HG03439 (cell line): ENCODE results near the gene BEST2.
"Not testable (repeated sequence)": the region's sequence is repeated elsewhere in the genome, so short reads cannot be mapped to it uniquely, and the experiment has no call there.

Experiments used
- ATAC-seq: cut with Tn5 transposase; IDR thresholded peaks from one replicate; pipeline ENCODE4 v1.9.1; 2021; ENCODE audit warnings: mild to moderate bottlenecking, moderate library complexity; ENCODE audit not compliant: unreplicated experiment

Gene BEST2

GRCh38 chr19:12797607-12798006 lies 46.0 kb downstream of the BEST2 start:
- ATAC-seq, result not testable (repeated sequence)

GRCh38 chr19:12799742-12800465 lies 48.3 kb downstream of the BEST2 start:
- no peak for ATAC-seq

- ATAC-seq, result no peak
Observed at GRCh38 chr19:12800466-12800770, 48.8 kb downstream of the BEST2 start.

- ATAC-seq, result no peak
Observed at GRCh38 chr19:12800923-12801465, 49.4 kb downstream of the BEST2 start.

- no peak for ATAC-seq
Observed at GRCh38 chr19:12801466-12802266, 50.1 kb downstream of the BEST2 start, which contains the start of the genes PRDX2 and THSD8. PRDX2 (minus strand) TSS chr19:12801800; CDS start chr19:12801261, 539 bp downstream. THSD8 (plus strand) TSS chr19:12802069; CDS start chr19:12802072, 3 bp downstream.

DNA sequence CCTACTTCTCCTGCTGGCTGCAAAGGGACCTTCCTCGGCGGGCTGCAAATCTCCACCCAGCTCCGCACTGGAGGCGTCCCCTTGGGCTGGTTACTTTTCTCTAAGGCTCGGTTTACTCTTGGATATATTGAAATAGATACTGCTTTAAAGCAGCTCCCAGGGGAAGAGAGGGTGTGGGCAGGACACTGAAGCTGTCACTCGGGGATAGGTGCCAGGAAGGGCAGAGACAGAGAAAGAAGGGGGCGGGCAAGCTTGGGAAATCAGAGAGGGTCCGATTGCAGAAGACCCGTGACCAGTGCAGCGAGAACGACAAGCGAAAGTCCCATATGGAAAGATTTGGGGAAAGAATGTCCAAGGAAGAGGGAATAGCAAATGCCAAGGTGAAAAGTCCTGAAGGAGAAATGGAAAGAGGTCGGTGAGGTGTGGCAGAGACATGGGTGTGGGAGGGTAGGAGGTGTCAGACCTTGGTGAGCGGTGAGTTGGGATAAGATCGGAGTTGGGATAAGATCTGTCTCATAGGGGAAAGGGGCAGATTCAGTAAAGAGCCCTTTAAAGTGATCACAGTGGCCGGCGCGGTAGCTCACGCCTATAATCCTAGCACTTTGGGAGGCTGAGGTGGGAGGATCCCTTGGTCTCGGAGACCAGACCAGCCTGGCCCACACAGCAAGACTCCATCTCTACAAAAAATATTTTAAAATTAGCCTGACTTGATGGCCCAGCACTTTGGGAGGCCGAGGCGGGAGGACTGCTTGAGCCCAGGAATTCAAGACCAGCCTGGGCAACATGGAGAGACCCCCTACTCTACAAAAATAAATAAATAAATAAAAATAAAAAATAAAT lies 50.9 kb downstream of the BEST2 start:
- ATAC-seq, result no peak

- no peak for ATAC-seq
Observed at GRCh38 chr19:12804051-12804450, 52.5 kb downstream of the BEST2 start.

DNA sequence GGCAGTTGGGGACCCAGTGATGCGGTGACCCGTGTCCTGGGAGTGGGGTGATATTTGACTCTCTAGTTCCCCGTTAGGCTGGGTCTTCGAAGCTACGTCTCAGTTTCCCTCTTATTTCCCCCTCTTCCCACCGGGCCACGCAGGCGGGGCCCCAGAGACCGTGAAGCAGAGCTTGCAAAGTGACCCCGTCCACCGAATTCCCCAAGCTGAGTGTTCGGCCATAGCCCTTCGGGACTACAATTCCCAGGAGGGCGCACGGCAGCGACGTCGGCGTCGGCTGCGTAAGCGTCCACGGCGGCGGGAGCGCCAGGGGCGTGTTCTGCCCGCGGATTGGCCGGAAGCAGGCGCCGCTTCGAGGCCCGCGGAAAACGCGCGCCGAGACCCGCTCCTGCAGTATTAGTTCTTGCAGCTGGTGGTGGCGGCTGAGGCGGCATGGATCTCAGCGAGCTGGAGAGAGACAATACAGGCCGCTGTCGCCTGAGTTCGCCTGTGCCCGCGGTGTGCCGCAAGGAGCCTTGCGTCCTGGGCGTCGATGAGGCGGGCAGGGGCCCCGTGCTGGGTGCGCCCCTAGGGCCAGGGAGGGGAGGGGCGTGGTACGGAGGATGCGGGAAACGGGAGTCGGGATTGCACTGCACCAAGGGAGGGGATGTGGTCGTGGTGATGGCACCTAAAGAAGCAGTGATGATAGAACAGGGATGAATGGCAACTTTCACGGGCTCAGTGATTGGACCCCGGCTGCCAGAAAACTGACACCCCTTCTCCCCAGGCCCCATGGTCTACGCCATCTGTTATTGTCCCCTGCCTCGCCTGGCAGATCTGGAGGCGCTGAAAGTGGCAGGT lies 54.9 kb downstream of the BEST2 start, which contains the start of gene RNASEH2A:
RNASEH2A (plus strand) TSS at position 343 of the 840 bp plus-strand sequence; CDS start at position 433, 90 bp downstream.
- peak; percentile 64 for ATAC-seq
